GM18909 (cell line): ENCODE results near the gene SNAPC5.
"Not testable (repeated sequence)": the region's sequence is repeated elsewhere in the genome, so short reads cannot be mapped to it uniquely, and the experiment has no call there.

Experiments
- ATAC-seq: cut with Tn5 transposase; IDR thresholded peaks from one replicate; pipeline ENCODE4 v1.9.1; 2021; ENCODE audit warnings: mild to moderate bottlenecking; ENCODE audit not compliant: unreplicated experiment, poor library complexity

Gene SNAPC5, protein sequence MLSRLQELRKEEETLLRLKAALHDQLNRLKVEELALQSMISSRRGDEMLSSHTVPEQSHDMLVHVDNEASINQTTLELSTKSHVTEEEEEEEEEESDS

DNA sequence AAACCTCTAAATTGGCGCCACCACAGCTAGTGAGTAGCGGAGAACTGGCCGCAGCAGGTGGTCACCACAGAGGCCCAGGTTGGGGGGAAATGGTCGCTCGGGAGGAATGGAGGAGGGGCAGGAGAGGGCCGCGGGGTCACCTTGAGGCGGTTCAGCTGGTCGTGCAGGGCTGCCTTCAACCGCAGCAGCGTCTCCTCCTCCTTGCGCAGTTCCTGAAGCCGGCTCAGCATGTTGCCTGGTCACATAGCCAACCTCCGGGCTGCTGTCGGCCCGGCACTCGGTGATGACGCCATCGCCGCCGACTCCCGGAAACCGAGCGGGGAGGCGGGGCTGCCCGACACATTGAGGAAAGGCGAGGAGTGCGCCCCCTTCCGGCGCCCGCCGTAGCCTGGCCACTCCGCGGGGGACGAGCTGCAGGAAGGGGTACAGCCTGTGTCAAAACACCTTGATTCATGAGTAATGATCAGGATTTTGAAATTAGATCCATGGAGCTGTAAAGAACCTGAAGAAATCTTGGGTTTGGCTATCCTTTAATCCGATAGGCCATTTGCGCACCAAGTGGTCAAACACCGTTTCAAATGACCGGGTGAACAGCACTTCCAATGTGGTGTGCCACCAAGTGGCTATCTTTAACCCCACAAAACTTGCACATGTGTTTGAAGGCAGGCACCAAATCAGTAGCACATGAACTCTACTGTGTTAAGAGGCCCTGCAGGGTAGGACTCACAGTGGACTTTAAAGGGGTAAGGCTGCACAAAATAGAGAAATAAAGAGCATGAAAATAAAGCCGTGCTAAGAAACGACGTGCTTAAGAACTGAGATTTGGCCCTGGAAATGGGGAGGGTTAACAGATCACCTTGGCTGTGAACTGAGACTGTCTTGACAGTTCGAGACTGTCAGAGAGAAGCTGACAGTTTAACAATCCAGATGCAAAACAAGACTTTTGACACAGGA, at the start of gene SNAPC5:
Gene SNAPC5, minus strand, starts transcription at position 261 of the 954 bp plus-strand sequence. Its CDS starts 31 bp downstream, at position 230.
- ATAC-seq = peak; percentile 90

DNA sequence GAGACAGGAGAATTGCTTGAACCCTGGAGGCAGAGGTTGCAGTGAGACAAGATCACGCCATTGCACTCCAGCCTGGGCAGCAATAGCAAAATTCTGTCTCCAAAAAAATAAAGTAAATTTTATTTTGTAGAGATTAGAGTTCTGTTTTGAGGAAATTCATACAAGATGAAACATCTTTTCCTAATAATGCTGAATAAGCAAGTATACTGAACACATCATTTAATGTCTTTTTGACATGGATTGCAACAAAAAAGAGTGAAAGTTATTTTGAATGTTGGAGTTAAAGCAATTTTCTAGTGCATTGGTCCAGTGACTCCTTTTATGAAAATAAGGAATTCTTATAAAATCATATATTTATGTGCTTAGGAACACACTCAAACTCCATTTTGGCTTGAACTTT, 47.7 kb upstream of the SNAPC5 start:
- no peak for ATAC-seq

DNA sequence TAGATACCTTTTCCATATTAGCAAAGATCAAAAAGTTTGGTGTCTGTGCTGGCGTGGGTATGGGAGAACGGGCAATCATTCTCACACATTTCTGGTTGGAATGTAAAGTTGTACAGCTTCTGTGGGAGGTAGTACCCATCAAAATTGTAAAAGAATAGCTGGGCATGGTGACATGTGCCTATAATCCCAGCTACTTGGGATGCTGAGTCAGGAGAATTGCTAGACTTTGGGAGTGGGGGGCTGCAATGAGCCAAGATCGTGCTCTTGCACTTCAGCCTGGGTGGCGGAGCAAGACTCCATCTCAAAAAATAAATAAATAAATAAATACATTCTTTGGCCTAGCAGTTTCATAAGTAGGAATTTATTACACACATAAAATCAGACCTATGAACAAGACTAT, 45.3 kb upstream of the SNAPC5 start:
- ATAC-seq = no peak

DNA sequence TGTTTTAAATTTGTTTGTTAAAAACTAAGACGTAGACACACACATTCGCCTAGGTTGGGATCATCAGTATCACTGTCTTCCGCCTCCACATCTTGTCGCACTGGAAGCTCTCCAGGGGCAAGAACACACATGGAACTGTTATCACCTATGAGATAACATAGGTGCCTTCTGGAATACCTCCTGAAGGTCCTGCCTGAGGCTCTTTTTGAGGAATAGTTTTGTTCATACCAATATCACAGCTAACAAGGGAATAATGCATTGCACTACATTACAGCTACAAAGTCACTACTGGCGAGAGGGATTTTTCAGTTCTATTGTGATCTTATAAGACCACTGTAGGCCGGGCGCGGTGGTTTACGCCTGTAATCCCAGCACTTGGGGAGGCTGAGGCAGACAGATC, 37.5 kb upstream of the SNAPC5 start:
- no peak for ATAC-seq

DNA sequence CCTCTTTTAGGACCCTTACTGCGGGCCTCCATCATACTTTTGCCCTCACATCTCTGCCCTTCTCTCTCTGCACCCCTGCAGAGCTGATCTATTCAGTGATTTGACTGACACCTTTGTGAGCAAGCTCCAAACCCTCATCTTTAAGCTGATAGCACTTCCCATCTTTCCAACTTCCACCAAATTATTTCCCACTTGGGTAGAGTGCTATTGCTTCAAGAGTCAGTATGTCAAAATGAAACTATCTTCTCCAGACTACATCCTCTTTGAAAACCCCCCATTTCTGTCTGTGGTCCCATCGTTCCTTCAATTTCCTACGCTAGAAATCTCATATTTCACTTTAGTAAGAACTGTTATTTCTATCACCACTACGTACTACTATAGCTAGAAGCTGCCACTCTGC, 27.3 kb upstream of the SNAPC5 start:
- no peak for ATAC-seq

DNA sequence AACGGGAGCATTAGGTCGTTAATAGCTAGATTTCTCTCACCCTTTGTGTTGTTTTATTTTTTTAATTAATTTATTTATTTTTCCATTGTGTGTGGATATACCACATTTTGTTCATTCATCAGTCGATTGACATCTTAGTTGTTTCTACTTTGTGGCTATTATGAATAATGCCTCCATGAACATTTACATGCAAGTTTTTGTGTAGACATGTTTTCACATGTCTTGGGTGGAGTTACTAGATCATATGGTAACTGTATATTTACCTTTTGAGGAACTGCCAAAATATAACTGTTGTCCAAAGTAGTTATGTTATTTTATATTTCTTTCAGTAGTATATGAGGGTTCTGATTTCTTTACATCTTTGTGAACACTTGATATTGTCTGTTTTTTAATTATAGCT, 26.4 kb upstream of the SNAPC5 start:
- no peak for ATAC-seq

DNA sequence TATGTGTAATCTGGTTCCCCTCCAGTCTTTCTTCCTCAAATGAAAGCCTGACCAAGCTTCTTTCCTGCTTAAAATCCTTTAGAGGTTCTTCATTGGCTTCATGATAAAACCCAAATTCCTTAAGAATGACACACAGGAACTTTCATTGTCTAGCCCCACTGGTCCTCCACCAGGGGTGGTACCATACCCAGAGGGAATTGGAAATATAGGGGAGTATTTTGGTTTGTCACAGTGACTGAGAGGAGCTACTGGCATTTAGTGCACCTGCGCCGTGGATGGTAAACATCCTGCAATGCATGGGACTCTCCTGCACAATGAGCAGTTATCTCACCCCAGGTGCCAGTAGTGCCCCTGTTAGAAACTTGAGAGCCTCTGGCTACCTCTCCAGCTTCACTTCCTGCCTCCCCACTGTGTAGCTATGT, 18.4 kb upstream of the SNAPC5 start:
- no peak for ATAC-seq

DNA sequence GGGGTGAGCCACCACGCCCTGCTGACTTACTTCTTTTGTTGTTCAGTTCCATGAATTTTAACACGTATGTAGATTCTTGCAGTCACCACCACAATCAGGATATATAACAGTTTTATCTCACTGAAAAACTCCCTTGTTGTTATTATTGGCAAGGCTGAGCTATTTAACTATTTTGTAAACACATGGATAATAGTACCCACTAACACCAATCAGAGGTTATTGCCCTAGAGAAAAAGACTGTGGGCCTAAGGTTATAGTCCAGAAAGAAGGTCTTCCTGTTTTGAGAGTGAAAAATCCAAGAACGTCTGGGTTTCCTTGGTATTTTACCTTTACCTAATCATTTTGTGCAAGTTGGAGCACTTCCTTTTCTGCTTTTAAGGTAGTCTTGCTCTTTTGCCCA, 17.0 kb upstream of the SNAPC5 start:
- ATAC-seq = no peak

DNA sequence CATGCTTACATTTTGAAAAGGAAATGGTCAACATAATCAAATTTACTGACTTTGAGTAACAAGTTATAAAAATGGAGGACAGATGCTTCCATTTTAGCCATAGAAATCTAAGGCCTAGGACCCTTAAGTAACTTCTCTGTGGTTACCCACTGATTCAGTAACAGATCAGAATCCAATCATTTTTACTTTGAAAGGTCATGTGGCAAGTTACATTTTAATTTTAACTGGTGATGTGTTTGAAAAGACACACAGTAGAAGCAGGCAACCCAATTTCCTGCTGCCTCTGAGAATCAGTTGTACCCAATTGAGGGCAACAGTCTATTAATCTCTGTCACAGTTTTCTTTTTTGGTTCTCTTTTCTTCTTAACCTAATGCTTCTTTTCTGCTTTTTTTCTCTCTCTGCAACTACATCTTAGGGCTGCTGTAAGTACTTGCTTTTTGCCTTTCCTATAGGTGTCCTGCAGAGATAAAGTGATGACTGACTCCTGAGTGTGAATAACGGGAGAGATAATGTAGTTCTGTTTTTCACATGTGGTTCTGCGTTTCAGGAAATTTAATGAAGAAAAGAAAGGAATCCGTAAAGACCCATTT, 10.8 kb upstream of the SNAPC5 start:
- ATAC-seq = no peak

DNA sequence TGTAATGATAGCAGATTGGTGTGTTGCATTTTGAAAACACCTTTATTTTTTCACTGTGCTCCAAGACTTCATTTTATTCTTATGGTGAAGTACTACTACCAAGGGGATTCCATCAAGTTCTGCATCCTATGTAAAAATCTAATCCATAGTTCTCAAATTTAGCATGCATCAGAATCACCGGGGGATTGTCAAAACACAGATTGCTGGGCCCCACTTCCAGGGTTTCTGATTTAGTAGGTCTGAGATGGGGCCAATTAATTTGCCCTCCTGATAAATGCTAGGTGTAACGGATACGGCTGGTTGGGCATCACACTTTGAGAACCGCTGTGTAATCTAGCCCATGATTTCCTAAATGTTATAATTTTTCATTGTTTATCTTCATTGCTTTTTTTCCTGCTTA, 8.3 kb upstream of the SNAPC5 start:
- ATAC-seq = no peak

DNA sequence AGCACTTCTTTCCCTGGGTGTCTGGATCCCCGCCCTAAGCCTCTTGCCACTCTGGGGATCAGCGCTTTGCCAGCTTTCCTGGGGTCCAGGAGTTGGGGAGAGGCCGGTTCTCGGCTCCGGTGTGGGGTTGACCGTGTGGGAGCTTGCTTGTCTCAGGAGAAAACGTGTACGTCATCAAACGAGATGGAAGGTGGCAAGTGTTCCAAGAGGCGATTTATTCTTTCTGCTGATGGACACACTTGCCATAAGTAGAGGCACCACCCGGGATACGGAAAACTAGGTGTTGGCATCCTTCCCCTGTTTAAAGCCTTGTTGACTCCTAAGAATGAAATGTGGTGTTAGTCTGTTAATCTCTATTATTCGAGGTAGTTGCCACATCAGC, 7.9 kb upstream of the SNAPC5 start:
- ATAC-seq = peak; percentile 23

DNA sequence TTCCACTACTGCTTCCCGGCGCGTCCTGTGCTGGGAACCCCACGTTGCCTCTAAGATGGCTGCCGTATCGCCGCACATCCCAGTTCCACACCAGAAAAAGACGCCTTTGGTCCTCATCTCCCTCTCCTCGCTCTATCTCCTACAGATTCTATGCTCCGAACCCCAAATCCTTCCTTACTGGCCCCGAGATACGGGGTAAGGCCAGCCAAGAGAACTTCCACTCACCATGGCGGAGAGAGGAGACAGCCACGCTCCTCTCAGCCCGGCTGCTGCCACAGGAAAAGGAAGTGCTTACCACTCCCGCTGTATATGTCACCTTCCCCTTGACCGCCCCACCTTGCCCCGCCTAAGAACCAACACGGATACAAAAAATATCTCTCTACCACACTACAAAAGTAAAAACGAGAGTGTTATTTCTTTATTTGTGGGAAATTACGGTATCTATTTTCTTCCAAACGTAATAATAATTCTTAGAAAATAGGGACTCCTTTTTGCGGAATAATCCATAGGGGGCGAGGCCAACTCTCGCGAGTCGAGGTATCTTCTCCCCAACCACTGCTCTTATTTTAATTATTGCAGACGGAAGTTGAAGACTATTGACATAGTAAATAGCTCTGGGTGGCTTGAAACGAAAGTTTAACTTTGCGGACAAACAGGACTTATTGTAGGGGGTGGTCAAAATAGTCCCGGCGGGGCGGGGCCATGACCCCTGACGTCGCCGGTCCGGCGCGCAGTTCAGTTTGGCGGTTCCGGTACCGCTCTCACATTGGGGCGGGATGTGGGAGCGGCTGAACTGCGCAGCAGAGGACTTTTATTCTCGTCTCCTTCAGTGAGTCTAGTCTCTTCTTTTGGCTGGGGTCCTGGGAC, 7.2 kb upstream of the SNAPC5 start, which contains the start of the genes RPL4 and ZWILCH:
Gene RPL4, minus strand, starts transcription at position 293 of the 867 bp plus-strand sequence. Its CDS starts 65 bp downstream, at position 228.
Gene ZWILCH, plus strand, starts transcription at position 764 of the 867 bp plus-strand sequence. Its CDS starts 13 bp downstream, at position 777.
- ATAC-seq = peak; percentile 80

DNA sequence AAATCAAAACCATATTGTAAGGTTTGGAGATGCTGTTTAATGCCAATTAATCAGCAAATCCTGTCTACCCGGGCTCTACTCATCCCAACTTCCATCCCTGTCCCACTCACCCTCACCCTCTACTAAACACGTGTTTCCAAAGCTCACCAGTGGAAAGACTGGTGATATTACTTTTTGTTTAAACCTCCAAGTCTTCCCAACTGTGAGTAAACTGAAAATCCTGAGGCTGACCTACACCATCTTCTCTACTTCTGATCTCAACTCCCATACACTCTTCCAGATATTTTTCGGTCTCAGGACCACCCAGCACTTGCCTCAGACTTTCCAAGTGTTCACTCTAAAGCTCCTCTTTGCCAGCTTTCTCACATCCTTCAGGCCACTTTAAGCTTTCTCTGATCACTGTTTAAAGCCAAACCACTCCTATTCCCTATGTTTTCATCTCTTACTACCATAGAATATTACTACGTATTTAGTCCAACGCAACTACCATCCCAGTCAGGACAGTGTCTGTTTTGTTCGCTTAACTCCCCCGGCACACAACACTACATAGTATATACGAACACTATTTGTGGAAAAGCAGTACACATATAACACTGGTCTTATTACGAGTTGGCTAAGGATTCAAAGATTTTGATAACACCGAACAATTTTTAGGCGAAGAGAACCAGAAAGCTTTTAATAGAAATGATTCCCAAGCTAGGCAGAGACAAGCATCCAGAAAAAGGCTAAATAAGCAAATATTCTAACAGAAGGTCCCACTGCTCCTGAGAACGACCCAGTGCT, 6.4 kb upstream of the SNAPC5 start:
- ATAC-seq = no peak

DNA sequence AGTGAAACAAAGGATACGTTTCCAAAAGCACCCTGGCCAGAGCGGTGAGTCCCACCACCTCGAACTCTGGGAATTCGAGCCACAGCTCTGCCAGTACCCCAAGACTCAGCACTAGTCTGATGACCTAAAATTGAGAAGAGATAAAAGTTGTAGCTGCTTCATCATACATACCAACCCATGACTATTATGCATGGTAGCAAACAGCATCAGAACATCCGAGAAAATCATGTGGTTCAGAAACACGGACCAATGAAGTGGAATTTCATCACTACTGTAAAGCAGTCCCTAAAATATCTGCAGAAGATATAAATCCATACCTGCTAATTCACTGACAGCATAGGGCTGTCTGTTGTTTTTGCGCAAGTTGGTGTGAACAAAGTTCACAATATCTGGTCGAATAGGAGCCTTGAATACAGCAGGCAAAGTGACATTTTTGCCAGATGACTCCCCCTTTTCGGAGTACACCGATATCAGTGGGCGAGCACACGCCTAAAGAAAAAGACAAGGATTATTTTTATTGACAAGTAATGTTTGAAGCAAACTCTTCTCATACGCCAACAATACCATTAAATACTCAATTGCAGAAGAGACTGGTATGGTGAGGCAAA, 5.6 kb upstream of the SNAPC5 start:
- ATAC-seq = not testable (repeated sequence)

DNA sequence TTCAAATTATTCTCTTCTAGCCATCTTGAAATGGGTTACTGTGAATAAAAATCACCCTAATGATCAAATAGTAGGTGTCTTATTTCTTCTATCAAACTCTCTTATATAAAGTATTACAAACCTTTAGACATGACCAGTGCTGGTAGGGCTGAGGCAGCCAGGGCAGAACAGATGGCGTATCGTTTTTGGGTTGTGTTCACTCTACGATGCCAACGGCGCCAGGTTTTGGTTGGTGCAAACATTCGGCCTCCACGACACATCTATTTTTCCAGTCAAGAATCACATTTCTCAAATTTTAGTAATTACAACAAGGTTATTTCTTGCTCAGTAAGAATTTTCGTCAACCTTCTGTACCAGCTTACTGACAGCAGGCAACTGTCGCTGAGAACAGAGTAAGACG, 4.9 kb upstream of the SNAPC5 start:
- no peak for ATAC-seq

DNA sequence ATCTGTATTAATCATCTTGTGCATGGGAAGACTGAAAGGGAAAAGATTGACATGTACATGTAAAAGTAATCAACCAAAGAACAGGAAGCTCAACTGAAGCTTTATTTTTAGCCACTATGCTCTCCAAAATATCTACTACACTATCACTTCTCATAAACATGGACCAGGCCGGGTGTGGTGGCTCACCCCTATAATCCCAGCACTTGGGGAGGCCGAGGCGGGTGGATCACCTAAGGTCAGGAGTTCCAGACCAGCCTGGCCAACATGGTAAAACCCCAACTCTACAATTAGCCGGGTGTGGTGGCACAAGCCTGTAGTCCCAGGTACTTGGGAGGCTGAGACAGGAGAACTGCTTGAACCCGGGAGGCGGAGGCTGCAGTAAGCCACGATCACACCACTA, 2.8 kb upstream of the SNAPC5 start:
- not testable (repeated sequence) for ATAC-seq

DNA sequence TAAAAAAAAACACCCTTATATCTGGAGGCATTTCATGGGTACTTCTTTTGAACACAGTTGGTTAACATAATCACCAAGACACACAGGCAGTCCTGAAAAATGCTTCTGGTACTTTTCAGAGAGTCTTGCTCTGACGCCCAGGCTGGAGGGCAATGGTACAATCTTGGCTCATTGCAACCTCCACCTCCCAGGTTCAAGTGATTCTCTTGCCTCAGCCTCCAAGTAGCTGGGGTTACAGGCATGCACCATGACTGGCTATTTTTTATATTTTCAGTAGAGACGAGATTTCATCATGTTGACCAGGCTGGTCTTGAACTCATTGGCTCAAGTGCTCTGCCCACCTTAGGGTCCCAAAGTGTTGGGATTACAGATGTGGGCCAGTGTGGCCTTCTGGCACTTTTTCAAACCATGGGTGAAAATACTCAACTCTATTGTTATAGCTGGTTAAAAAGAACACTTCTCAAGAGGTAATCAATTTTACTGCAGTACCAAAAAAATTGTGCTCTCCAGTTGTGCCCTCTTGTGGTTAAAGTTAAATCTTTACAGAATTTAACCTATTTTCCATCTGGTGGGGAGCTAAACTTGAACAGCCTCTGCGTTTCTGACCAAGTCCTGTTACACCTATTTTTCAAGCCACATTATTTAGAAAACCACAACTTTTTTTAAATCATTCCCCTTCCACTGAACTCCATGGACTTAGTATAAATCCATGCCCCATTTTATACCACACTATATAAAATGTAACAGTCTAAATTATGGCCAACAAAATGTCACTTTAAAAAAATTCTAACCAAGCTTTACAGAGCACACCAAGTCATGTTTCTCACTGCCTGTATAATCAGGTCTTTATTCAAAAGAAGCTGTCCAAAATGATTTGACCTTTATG, 1.2 kb upstream of the SNAPC5 start:
- no peak for ATAC-seq

DNA sequence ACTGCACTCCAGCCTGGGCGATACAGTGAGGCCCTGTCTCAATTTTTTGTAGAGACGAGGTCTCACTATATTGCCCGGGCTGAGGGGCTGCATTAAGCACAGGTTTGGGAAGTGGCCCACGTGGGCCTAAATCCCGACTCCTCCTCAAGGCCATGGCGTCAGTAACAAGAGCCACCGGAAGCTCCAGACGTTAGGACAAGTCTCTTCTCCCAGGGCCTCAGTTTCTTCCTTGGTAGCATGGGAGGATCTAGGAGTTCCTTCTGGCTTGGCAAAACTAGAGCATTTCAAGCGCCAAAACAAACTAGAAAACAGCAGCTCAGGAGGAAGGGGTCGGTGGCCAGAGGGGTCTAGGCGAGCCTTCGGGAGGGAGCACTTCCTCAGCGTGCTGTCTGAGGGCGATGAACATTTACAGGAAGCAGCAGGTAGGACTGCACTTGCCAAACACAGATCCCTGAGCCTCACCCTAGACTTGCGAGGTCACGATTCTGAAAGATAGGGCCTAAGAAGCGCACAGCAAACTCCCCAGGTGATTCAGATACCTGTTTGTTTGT, 536 bp downstream of the SNAPC5 start:
- peak; percentile 14 for ATAC-seq
